Measurements from ENCODE around the gene MEX3D.
"Not testable (repeated sequence)": the region's sequence is repeated elsewhere in the genome, so short reads cannot be mapped to it uniquely, and the experiment has no call there.

MEX3D gene

DNA sequence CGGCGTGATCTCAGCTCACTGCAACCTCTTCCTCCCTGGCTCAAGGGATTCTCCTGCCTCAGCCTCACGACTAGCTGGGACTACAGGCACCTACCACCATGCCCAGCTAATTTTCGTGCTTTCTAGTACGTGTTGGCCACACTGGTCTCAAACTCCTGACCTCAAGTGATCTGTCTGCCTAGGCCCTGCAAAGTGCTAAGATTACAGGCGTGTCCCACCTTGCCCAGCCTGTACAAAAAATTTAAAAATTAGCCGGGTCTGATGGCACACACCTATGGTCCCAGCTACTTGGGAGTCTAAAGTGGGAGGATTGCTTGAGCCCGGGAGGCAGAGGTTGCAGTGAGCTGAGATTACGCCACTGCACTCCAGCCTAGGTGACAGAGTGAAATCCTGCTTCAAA is 4.7 kb upstream of the MEX3D start:
- no peak for DNase-seq (ENCODE audit: low read depth in 3 of 3)

DNA sequence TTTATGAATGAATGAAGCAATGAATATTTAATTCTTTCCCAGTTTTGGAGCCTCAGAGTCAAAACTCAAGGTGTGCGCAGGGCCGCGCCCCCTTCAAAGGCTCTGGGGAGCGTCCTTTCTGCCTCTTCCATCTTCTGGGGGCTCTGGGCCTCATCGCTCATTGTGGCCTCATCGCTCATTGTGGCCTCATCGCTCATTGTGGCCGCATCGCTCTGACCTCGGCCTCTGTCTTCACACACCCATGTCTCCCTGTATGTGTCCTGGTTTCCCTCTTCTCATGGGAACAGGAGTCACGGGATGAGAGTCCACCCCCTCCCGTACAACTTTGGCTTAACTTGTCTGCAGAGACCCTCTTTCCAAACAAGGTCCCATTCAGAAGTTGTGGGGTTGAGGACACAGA is 3.2 kb upstream of the MEX3D start:
- DNase-seq (ENCODE audit: low read depth in 3 of 3): no peak

DNA sequence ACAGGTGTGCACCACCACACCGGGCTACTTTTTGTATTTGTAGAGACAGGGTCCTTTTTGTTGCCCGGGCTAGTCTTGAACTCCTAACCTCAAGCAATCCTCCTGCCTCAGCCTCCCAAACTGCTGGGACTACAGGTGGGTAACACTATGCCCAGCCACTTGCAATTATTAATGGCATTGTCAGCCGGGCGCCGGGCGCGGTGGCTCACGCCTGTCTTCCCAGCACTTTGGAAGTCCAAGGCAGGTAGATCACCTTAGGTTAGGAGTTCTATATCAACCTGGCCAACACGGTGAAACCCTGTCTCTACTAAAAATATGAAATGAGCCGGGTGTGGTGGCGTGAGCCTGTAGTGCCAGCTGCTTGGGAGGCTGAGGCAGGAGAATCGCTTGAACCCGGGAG is 2.7 kb upstream of the MEX3D start:
- no peak for DNase-seq (ENCODE audit: low read depth in 3 of 3)

DNA sequence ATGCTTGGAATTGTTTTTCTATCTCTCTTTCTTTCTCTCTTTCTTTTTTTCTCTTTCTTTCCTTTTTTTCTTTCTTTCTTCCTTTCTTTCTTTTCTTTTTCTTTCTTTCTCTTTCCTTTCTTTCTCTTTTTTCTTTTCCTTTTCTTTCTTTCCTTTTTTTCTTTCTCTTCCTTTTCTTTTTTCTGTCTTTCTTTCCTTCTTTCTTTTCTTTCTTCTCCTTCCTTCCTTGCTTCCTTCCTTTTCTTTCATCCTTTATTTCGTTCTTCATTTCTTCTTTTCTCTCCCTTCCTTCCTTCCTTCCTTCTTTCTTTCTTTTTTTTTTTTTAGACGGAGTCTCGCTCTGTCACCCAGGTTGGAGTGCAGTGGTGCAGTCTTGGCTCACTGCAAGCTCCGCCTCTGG is 1.9 kb upstream of the MEX3D start:
- no peak for DNase-seq (ENCODE audit: low read depth in 3 of 3)

DNA sequence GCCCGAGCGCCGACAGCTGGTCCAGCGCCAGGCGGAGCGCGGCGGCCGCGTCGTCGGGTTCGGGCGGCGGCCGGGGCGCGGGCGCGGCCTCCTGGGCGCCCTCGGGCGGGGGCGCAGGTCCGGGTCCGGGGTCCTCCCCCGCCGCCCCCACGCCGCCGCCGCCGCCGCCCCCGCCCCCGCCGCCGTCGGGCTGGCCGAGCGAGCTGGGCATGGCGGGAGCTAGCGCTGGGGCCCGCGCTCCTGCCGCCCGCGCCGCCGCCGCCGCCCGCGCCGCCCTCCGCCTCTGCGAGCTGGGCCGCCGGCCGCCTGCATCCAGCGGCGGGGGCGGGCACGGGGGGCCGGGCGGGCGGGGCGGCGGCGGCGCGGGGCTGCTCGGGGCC is 287 bp downstream of the MEX3D start:
- no peak for DNase-seq (ENCODE audit: low read depth in 3 of 3)

DNA sequence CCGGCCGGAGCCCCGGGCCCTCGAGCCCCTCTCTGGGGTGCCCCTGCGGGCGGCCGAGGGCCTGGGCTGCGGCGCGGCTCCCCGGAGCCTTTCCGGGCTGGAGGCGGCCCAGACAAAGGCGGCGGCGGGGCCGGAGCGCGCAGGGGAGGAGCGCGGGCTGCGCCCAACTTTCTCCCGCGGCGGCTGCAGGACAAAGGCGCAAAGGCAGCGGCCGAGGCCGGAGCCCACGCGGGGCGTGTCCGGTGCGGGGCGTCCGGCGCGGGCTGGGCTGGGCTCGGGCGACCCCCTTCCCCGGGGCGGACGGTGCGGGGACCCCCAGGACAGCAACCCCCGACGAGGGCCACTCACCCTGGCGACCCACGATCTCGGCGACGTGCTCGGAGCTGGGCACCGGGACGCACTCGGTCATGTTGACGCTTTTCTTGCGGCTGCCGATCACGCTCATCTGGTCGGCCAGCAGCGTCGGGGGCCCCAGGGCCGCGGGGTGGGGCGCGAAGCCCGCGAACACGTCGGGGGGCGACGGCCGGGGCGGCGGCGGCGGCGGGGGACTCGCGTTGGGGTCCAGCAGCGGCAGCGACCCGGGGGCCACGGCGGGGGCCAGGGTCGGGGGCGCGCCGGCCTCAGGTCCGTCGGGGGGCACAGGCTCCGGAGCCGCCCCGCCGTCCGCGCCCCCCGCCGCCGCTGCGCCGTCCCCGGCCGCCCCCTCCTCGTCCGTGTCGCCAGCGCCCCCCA is 843 bp downstream of the MEX3D start:
- DNase-seq (ENCODE audit: low read depth in 3 of 3): no peak

DNA sequence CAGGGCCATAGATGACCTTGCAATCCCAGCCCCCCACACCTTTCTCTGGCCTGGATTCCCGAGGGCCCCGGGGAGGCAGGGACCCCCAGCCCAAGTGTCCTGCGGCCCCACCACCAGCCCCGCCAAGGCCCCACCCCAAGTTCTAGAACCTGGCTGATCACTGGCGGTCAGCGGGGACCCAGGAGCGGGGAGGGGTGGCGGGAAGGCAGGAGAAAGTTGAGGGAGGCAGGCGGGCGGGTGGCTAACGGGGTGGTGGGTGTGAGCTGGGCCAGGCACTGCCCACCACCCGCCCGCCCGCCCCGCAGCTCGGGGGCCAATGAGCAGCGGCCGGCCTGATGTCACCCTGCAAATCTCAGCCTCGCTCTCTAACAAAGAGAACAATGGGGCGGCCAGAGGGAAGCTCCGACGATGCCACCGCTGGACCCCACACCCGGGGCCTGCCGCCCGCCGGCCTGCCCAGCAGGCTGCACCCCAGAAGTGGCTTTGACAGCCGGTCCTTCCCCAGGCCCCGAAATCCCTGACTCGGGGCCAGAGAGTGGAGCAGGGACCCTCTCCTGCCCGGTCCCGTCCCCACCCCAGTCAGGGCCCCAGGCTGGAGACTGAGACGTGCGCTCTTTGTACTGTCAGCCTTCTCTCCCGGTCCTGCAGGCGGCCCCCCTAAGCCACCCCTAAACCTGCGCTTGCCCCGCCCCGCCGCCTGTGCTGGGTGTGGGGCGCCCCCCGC is 1.6 kb downstream of the MEX3D start:
- no peak for DNase-seq (ENCODE audit: low read depth in 3 of 3)

DNA sequence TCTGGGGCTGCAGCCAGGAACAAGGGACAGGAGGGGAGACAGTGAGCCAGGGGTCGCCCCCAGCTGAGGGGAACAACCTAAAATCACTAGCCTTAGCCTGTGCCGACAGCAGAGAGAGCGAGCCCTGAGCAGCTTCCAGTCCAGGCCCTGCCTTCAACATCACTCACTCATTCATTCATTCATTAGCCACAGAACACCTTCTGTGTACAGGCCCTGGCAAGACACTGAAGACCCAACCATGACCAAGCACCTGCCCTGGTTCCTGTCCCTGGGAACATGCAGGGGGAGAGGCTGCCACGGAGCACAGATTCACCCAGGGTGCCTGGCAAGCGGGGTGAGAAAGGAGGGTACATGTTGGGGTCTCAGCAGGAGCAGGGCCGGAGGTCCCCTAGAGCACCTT is 4.9 kb downstream of the MEX3D start:
- DNase-seq (ENCODE audit: low read depth in 3 of 3): no peak

DNA sequence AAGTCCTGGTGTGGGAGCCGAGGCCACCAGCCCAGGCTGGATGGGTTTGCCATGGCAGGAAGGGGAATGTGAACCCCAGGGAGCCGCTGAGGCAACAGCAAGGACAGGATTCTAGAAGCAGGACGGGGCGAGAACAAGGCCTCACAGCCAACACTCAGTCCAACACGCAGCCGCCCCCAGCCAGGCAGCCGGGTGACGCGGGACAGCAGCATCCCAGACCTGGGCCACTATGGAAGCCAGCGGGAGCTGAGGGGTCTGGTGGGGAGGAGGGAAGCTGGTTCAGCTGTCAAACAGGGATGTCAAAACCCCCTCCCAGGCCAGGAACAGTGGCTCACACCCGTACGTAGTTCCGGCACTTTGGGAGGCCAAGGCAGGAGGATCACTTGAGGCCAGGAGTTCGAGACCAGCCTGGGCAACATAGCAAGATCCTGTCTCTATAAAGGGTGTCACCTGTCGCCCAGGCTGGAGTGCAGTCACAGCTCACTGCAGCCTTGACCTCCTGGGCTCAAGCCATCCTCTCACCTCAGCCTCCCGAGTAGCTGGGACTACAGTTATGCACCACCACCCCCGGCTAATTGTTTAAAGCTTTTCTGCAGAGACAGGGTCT is 6.8 kb downstream of the MEX3D start:
- no peak for DNase-seq (ENCODE audit: low read depth in 3 of 3)

DNA sequence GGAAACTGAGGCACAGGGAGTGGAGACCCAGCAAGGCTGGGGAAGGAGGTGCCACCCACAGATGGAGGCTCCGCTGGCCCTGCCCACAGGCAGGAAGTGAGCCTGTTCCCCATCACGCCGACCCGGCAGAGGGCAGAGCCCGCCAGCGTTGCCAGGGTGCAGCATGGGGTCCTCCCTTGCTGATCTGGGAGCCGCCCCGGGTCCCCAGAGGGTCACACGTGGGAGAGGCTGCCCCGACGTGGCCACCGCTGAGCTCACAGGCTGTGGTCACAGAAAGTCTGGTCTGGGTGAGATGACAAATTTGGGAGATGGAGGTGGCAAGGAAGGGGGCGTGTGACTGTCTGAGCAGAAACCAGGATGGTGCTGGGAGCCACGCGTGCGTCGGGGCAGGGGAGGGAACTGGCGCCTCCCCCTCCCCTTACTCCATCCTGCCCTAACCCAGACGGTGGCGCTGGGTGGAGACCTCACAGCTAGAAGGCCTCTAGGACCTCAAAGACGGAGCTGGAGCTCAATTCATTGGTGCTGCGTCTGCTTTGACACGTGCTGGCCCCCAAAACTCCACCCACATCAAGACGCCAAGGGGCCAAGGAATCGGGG is 7.7 kb downstream of the MEX3D start:
- DNase-seq (ENCODE audit: low read depth in 3 of 3): no peak

DNA sequence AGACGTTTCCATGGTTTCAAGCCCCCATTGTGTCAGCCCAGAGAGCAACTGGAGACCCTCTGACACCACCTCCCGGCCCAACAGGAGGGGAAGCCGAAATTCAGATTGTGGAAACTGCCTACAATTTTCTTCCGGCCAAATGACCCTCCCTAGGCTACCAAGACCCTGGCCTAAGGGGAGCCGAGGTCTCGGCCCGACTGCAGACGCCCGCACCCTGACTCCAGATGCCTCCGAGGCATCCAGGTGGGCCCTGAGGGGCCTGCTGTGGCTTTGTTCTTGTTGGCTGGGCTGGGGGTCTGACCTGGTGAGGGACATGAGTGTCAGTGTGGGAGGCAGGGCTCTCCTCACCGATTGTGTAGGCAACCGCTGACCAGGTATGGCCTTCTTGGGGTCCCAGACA is 9.6 kb downstream of the MEX3D start:
- no peak for DNase-seq (ENCODE audit: low read depth in 3 of 3)

DNA sequence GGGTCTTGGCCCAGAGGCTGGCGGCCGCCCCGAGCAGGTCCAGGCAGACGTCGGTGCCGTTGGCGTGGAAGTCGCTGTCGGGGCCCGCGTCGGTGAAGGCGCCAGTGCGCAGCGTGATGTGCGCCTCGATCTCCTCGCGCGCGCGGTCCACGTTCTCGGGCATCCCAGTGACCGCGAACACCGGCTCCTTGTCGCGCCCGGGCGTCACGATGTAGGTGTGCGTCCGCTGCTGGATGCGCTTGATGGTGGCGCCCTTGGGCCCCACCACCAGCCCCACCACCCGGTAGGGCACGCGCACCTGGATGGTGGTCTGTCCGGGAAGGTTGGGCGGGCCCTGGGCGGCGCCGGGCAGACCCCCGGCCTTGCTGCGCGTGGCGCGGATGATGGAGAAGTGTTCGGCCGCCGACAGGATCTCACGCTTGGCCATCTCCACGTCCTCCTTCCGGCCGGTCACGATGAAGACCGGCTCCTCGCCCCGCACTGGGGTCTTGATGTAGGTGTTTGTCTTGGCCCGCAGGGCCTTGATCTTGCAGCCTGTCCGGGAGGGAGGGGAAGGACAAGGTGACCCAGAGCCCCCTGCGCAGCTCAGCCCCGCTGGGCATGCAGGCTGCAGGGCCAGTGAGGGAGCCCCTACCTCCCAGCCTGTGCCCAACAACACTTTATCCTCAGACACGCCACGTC is 11.6 kb downstream of the MEX3D start:
- DNase-seq (ENCODE audit: low read depth in 3 of 3): no peak

DNA sequence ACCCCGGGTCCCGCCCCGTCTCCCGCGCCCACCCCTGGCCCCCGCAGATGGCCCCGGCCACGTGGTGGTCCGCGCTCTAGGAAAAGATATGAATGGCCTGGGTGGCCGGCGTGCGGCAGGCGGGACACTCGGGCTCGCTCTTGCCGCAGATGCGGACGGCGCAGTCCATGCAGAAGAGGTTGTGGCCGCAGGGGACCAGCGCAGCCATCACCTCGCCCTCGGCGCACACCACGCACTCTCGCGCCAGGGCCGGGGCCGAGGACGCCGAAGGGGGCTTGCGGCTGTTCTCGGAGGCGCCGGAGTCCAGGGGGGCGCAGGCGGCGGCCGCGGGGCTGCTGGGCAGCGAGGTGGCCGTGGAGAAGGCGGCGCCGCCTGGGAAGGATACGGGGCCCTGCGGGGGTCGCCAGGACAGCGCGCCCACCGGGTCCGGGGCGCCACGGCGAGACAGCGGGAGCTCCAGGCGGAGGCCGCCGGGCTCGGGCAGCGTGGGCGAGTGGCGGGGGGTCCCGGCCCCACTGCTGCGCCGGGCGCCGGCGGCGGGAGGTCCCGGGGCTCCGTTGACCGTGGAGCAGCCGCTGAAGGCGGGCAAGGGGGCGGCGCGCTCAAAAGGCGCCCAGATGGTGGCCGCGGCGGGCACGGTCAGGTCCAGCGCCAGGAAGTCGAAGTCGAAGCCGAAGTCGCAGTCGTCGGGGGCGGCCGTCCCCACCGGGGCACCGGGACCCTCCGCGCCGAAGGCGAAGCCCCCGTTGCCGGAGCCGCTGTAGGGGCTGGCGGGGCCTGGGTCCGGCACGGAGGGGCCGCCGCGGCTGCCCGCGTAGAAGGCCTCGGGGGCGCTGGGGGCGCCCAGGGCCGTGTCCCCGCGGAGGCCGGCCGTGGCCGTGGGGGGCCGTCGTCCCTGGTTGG is 12.4 kb downstream of the MEX3D start:
- DNase-seq (ENCODE audit: low read depth in 3 of 3): no peak

DNA sequence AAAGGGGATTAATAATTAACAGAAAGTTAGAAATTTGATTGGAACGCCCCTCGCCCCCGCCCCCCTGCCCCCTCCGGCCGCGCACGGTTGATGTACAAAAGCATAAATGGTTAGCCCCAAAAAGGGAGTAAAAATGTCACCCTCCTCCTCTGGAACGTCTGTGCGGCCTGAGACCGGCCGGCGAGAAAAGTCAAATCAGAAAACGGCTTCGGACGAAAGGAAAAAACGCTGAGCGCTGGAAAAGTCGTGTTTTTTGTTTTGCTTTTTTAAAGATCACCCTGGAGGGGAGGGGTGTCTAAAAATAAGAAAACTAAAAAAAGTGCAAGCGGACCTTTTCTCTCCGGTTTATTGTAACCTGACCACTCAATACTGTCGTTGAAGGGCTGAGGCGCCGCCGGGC is 13.2 kb downstream of the MEX3D start:
- DNase-seq (ENCODE audit: low read depth in 3 of 3): no peak

DNA sequence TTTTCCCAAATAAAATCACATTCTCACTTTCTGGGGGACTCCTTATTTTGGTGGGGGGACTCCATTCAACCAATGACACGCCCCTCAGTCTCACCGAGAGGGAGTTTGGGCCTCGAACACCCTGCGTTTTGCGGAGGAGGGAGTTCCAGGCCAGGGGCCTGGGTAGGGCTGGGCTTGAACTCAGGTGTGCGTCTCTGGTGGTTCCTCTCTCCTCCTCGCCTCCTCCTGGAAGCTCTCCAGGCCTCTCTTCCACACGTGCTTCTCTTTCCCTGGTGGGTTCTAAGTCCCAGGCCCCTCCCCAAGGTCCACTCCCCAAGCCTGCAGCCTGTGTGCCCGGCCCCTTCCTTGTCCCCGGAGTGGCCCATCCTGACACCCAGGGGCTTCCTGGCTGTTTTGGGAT is 14.7 kb downstream of the MEX3D start:
- no peak for DNase-seq (ENCODE audit: low read depth in 3 of 3)

DNA sequence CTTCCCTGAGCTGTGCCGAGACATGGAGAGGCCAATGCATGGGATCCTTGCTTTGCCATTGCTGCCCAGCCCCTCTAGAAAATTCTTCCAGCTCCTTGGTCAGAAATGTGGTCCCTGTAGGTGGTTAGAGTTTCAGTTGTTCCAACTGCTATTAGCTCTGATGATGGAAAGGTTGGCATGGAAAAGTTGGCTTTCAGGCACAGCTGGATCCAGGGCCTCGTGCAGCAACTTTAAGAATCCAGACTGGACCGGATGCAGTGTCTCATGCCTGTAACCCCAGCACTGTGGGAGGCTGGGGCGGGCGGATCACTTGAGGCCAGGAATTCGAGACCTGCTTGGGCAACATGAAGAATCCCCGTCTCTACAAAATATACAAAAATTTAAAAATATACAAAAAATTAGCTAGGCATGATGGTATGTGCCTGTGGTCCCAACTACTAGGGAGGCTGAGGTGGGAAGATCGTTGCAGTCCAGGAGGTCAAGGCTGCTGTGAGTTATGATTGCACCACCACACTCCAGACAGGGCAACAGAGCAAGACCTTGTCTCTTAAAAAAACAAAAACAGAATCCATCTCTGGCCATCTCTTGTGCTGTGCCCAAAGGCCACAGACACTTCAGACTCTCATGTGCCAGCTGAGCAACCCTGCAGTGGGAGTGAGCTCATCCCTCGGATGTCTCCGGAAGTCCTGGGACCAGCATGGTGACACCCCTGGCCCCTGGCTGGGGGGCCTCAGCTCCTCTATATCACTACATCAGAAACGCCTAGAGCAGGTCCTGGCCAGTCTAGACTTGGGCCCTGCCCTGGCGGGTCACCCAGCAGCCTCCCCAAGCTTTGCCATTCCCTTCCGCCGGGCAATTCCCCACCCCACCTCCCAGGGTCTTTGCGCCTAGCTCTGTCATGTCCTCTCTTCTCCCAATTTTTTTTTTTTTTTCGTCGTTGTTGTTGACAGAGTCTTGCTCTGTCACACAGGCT is 16.8 kb downstream of the MEX3D start:
- no peak for DNase-seq (ENCODE audit: low read depth in 3 of 3)

DNA sequence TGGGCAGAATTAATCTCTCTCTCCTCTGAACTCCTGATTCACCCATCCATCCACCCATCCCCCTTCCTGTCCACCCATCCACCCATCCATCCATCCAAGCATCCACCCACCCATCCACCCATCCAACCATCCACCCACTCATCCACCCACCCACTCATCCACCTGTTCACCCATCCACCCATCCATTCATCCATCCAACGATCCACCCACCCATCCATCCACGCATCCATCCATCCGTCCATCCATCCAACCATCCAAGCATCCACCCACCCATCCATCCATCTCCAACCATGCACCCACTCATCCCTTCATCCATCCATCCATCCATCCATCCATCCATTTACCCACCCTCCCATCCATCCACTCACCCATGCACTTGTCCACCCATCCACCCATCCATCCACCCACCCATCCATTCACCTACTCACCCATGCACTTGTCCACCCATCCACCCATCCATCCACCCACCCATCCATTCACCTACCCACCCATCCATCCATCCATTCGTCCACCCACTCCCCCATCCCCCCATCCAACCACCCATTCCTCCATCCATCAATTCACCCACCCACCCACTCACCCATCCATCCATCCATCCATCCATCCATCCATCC is 18.7 kb downstream of the MEX3D start:
- no peak for DNase-seq (ENCODE audit: low read depth in 3 of 3)

DNA sequence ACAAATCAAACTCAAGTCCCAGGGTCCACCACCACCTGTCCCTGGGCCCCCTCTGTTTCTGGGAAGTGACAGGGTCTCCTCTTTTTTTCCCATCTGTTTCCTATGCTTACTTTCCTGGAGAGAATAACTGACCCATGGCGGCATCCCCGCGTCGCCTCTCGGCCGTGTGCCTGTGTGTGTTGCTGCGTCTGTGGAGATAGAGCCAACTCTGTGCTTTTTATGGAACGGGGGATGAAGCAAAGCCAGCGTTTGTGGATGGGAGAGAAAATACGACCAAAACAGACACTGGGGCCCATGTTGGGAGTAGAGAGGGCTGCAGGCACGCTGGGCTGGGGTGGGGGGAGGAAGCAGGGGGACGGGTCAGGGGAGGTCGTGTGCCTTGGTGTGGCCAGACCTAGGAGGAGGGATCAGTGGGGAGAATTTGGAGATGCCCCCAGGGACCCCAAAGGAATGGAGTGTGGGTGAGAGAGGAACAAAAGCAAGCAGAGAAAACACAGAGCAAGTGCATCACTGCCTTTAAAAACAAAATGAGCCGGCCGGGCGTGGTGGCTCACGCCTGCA is 27.7 kb downstream of the MEX3D start:
- DNase-seq (ENCODE audit: low read depth in 3 of 3): no peak

DNA sequence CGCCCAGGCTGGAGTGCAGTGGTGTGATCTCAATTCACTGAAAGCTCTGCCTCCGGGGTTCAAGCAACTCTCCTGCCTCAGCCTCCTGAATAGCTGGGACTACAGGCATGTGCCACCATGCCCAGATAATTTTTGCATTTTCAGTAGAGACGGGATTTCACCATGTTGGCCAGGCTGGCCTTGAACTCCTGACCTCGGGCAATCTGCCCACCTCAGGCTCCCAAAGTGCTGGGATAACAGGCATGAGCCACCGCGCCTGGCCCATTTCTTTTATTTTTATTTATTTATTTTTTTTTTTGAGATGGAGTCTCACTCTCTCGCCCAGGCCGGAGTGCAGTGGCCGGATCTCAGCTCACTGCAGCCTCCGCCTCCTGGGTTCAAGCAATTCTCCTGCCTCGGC is 28.4 kb downstream of the MEX3D start:
- not testable (repeated sequence) for DNase-seq (ENCODE audit: low read depth in 3 of 3)
